Skeletal muscle cell (primary cell): ENCODE data around the gene GPS2.

ENCODE experiments used
- DNase-seq: peaks from one replicate; pipeline ENCODE4 v3.0.0-alpha.2; 2010; ENCODE audit warnings: low read depth
- H3K4me3 ChIP-seq: 2 replicates; pipeline ENCODE4 v1.5.1; 2011; ENCODE audit warnings: low read depth, mild to moderate bottlenecking, control low read depth, low read length, moderate library complexity

Gene GPS2

GRCh38 chr17:7296189-7296861 lies 18.8 kb downstream of the GPS2 start:
- no peak for DNase-seq
- H3K4me3 ChIP-seq: peak overlapping the region; percentile 21

GRCh38 chr17:7295230-7296180 lies 19.7 kb downstream of the GPS2 start:
- H3K4me3 ChIP-seq: no peak overlapping the region
- no peak for DNase-seq

GRCh38 chr17:7294614-7295153 lies 20.5 kb downstream of the GPS2 start, which contains the start of gene YBX2:
Gene YBX2 (minus strand): TSS chr17:7294639. CDS start chr17:7294500, 139 bp downstream.
- H3K4me3 ChIP-seq: peak within 1 kb of the TSS; percentile 34

GRCh38 chr17:7293816-7294613 lies 21.1 kb downstream of the GPS2 start:
- peak overlapping the region; percentile 34 for H3K4me3 ChIP-seq
- DNase-seq: no peak

More at GRCh38 chr17:7294614-7295153, 20.5 kb downstream of the GPS2 start, which contains the start of gene YBX2:
- DNase-seq: no peak

- DNase-seq: no peak
- no peak overlapping the region for H3K4me3 ChIP-seq
Observed at GRCh38 chr17:7293159-7293558, 22.0 kb downstream of the GPS2 start.

- no peak for DNase-seq
- H3K4me3 ChIP-seq: no peak overlapping the region
Observed at GRCh38 chr17:7292729-7293128, 22.4 kb downstream of the GPS2 start.

GRCh38 chr17:7292194-7292593 lies 23.0 kb downstream of the GPS2 start:
- no peak for DNase-seq

GRCh38 chr17:7290685-7291084 lies 24.5 kb downstream of the GPS2 start:
- no peak overlapping the region for H3K4me3 ChIP-seq

More at GRCh38 chr17:7292194-7292593, 23.0 kb downstream of the GPS2 start:
- no peak overlapping the region for H3K4me3 ChIP-seq

GRCh38 chr17:7290166-7290565 lies 25.0 kb downstream of the GPS2 start:
- no peak overlapping the region for H3K4me3 ChIP-seq
- no peak for DNase-seq

More at GRCh38 chr17:7290685-7291084, 24.5 kb downstream of the GPS2 start:
- DNase-seq: no peak

- no peak overlapping the region for H3K4me3 ChIP-seq
- no peak for DNase-seq
Observed at GRCh38 chr17:7289256-7290032, 25.7 kb downstream of the GPS2 start.

- no peak overlapping the region for H3K4me3 ChIP-seq
- DNase-seq: no peak
Observed at GRCh38 chr17:7285679-7286078, 29.5 kb downstream of the GPS2 start.

- DNase-seq: no peak
- H3K4me3 ChIP-seq: no peak overlapping the region
Observed at GRCh38 chr17:7284911-7285310, 30.2 kb downstream of the GPS2 start.

- no peak for DNase-seq
- no peak overlapping the region for H3K4me3 ChIP-seq
Observed at GRCh38 chr17:7283471-7284216, 31.5 kb downstream of the GPS2 start.

- no peak for DNase-seq
- no peak overlapping the region for H3K4me3 ChIP-seq
Observed at GRCh38 chr17:7282752-7283321, 32.3 kb downstream of the GPS2 start.

- no peak for DNase-seq
- peak overlapping the region; percentile 49 for H3K4me3 ChIP-seq
Observed at GRCh38 chr17:7281953-7282751, 33.0 kb downstream of the GPS2 start.

- peak within 1 kb of the TSS; percentile 49 for H3K4me3 ChIP-seq
- DNase-seq: peak; percentile 73
Observed at GRCh38 chr17:7281074-7281952, 33.8 kb downstream of the GPS2 start, which contains the start of gene SLC2A4. Gene SLC2A4 (plus strand): TSS chr17:7281718. CDS start chr17:7281935, 217 bp downstream.
